AG09319 (cell line): ENCODE results near the gene DRD1.
A peak's percentile ranks its signal among the peaks of the same experiment; 100 is the strongest.
"Not testable (repeated sequence)": the region's sequence is repeated elsewhere in the genome, so short reads cannot be mapped to it uniquely, and the experiment has no call there.

Source experiments
- DNase-seq: peaks from one replicate; pipeline ENCODE4 v3.0.0-alpha.2; 2010; ENCODE audit warnings: low read depth; ENCODE audit errors: extremely low read depth
- CTCF ChIP-seq: IDR thresholded peaks from 2 replicates; pipeline ENCODE4 v1.5.1; 2011; ENCODE audit warnings: low read depth, mild to moderate bottlenecking, inconsistent platforms, low read length, moderate library complexity

DRD1 gene

DNA sequence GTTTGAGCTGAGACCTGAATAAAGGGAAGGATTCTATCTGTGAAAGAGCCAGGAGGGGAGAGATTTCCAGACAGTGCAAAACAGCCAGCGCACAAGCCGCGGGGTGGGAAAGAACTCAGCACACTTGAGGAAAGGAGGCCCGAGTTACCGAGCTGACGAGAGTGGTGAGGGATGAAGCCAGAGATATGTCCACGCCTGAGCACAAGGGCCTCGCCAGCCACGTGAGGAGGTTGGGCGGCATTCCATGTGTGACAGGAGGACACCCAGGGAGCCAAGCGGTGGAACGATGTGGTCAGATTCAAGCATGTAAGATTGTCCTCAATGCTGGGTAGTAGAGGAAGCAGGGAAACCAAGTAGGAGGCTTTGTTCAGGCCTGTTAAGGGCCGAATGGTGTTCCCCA is 17.4 kb upstream of the DRD1 start:
- DNase-seq: no peak
- no peak for TF ChIP-seq CTCF

DNA sequence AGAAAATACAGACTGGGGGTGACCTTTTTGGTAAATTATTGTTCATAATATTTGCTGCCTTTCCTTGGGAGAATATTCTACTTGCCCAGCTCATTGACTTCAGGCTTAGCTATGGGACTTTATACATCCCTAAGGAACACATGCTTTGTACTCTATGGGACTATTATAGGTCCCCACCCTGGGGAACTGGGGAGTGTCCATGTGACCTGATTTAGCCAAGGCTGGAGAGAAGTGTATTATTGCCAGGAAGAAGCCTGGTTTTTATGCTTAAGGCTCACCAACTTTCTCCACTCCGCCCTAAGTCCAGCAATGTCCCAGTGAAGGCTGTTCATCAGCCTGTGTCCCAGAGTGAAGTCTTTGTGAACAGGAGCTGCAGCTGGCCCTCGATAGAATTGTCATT is 16.6 kb upstream of the DRD1 start:
- DNase-seq: no peak
- TF ChIP-seq CTCF: no peak

DNA sequence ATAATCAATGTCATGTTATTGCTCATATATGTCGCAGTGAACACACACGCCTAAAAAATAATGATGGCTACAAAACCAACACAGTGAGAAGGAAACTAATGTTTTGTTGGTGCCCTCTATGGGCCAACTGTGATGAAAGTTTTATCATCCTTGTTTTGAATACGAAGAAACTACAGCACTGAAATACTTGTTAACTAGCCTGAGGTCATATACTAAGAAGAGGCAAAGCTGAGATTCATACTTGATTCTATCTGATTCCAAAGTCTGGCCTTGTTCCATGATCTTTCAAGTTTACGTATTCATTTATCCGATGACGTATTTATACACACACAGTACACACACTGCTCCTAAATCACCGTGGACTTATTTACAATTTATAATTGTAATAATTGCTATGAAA is 16.1 kb upstream of the DRD1 start:
- DNase-seq: no peak
- peak; percentile 29 for TF ChIP-seq CTCF

GRCh38 chr5:175457466-175457865 is 13.5 kb upstream of the DRD1 start:
- TF ChIP-seq CTCF: no peak
- DNase-seq: no peak

DNA sequence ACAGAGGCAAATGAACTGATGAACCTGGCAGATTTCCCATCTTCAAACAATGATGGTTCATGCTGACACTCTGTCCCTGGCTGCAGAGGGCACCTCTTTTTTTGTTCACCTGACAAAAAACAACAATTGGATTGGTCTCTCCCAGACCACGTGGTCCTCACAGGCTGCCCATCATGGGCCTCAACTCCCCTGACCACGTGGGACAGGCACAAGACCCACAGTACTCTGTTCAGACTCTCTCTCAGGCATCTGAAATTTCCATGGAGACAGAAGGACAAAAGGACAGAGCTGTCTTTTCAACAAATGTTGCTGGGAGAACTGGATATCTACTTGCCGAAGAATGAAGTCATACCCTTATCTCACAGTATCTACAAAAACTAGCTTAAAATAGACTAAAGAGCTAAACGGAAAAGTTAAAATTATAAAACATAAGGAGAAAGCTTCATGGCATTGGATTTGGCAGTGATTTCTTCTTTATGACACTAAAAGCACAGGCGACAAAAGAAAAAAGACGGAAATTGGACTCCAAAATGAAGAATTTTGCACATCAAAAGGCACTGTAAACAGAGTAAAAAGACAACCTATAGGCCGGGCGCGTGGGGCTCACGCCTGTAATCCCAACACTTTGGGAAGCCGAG is 12.2 kb upstream of the DRD1 start:
- DNase-seq: no peak
- no peak for TF ChIP-seq CTCF

DNA sequence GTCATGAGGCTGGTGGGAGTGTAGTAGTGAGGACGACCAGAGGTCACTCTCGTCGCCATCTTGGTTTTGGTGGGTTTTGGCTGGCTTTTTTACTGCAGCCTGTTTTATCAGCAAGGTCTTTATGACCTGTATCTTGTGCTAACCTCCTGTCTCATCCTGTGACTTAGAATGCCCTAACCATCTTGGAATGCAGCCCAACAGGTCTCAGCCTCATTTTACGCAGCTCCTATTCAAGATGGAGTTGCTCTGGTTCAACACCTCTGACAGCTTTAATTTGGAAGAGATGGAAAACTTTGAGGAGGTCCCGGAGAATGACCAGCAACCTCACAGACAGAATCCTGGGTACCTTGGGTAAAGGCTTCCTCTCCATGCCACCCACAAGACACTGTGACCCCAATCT is 10.4 kb upstream of the DRD1 start:
- DNase-seq: not testable (repeated sequence)

DNA sequence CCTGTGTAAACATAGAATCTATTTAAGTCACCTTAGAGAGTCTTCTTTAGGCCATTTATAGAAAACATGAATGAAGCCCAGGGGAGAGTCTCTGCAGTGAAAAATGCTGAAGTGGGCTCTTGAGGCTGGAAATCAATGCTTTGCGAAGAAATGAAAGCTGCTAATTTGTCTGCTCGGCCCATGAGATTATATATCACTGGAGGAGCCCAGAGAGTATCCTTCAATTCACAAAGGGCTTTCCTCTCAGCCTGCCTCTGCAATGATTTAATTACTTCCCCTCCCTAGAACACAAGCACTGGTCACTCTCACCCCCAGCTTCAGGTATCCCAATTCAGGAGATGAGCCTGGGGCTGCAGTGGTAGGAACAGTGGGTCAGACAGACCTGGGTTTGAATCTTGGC is 8.2 kb upstream of the DRD1 start:
- TF ChIP-seq CTCF: no peak
- no peak for DNase-seq

DNA sequence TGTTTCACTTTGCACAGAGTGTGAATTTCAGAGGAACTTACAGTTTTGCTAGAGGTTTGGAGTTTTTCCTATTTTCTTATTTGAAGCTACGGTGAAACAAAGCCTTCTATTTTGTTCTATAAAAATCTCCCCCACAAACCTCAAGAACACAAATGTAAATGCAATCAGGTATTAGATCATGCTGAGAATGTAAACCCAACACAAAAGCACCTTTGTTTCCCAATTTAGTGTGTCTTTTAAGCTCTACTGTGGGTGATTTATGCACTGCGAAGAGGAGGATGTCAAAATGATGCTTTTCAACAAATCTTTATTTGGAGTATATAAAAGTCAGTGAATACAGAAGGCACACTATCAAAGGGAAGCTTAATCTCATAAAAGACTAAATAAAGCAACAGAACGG is 4.3 kb upstream of the DRD1 start:
- DNase-seq: no peak
- no peak for TF ChIP-seq CTCF
